Measurements from ENCODE around the gene IGFN1.

DNA sequence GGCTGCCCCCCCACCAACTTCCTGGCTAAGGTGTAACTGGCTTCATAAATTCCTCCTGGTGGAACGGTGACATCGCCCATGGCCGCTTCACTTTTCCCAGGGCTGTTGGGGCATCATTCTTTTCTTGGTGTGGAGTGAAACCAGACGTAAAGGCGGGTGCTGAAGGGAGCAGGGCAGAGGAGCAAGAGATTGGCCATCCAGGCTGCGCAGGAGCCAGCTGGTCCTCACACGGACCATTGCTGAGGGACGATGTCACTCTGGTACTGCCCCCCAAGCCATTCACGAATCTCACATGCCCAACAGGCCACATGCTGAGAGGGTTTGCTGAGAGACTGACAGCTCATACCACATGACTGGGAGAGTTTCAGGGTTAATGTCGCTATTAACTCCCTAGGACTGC is 82.2 kb downstream of the IGFN1 start:
- TF ChIP-seq YY1 (IDR thresholded peaks at IDR 0.05; ENCODE audit: insufficient read depth, insufficient read length) (no peak), ZNF274 (IDR thresholded peaks at IDR 0.05; ENCODE audit: low read depth, low read length) (no peak), SUZ12 (IDR thresholded peaks at IDR 0.05; ENCODE audit: extremely low read depth, insufficient read depth, insufficient read length) (no peak)
